CD4-positive, CD25-positive, alpha-beta regulatory T cell (primary cell): ENCODE data around the gene MYLIP. TPM values are rescaled to one million over a fixed set of nuclear protein-coding genes. Genes with fewer than 3 reads are reported as not detected.

ENCODE experiments used
- polyA plus RNA-seq, 4 donors: library from polyadenylated mRNA; unstranded; fragments of 300-500 nt; fragmentation: Illumina TruSeq; gene quantifications; one replicate each; pipeline ENCODE4 v1.2.3, GENCODE V29; 2021
- total RNA-seq: library from RNA; stranded (reverse); gene quantifications from one replicate; pipeline ENCODE4 v1.2.3, GENCODE V29; 2022

The MYLIP gene
- total and polyA plus RNA-seq, 5 donors from 2014 or later, result 62.4 to 236 (median 74.3) TPM

Other genes starting within 250 kb of the MYLIP start
- gene GMPR, start 109.5 kb downstream of the MYLIP start, total RNA-seq, result 1.8 TPM
- gene GMPR, start 109.5 kb downstream of the MYLIP start, polyA plus RNA-seq, result 1 to 10 TPM in 1 of 4 donors, not detected in 3; 1.3 TPM